ENCODE measurements around the gene CFAP161.

GRCh38 chr15:81188354-81188753, 54.3 kb downstream of the CFAP161 start:
- TF ChIP-seq CTCF (IDR thresholded peaks at IDR 0.05; ENCODE audit: borderline replicate concordance, extremely low read depth, low read length, poor library complexity, severe bottlenecking) (no peak), EZH2 (IDR thresholded peaks at IDR 0.05; ENCODE audit: borderline replicate concordance, low read depth, low read length, severe bottlenecking) (no peak)
